Mucosa of descending colon (tissue), 3 donors: ENCODE data around the gene LZTR1. TPM values are rescaled to one million over a fixed set of nuclear protein-coding genes. Genes with fewer than 3 reads are reported as not detected.

Experiments used
- ATAC-seq: fragments of 200-7000 bp; cut with Tn5 transposase; one replicate; pipeline ENCODE4 v1.9.1; 2020; ENCODE audit warnings: mild to moderate bottlenecking, moderate library complexity
- DNase-seq, 3 donors: peaks; one replicate each; pipeline ENCODE4 v3.0.0-alpha.2; 2020
- H3K36me3 ChIP-seq: fragments of 200-600 bp; one replicate; pipeline ENCODE4 v1.8.0; 2021; ENCODE audit warnings: low read depth, mild to moderate bottlenecking
- H3K4me1 ChIP-seq: fragments of 200-600 bp; one replicate; pipeline ENCODE4 v1.8.0; 2021; ENCODE audit warnings: low read depth, mild to moderate bottlenecking
- H3K4me3 ChIP-seq: fragments of 200-600 bp; one replicate; pipeline ENCODE4 v1.8.0; 2021; ENCODE audit warnings: mild to moderate bottlenecking
- H3K9me3 ChIP-seq: fragments of 200-600 bp; one replicate; pipeline ENCODE4 v1.8.0; 2021; ENCODE audit warnings: mild to moderate bottlenecking
- CTCF ChIP-seq: fragments of 200-600 bp; IDR thresholded peaks from one replicate; pipeline ENCODE4 v1.8.0; 2022; ENCODE audit warnings: antibody characterized with exemption, mild to moderate bottlenecking
- intact Hi-C, 2 donors: fragments of 100-400 bp; cut with DNase I in 1 of 2; cut with micrococcal nuclease in 1 of 2; formaldehyde crosslinking; loops; one replicate each; pipeline versions ENCODE4 v1.11.0 to v1.11.1; 2022; cut with DNase I, micrococcal nuclease
- total RNA-seq, 3 donors: library from RNA; stranded (reverse); fragmentation: NEBNext Ultra II Directional in 2 of 3; extraction: Animal tissue kit (Norgen Biotek cat#: 25700) in 2 of 3; gene quantifications; one replicate each; pipeline versions ENCODE4 v1.2.1 to v1.2.4, GENCODE V29; 2021 to 2023
- donor health status: DM: no; HTN: no; CAD: no; lungs with moderate emphysema.
- donor health status: DM: no; HTN: no; CAD: no.
- donor health status: DM: no; HTN: yes; CAD: no.

LZTR1 gene
- total RNA-seq, 3 donors from 2014 or later: 42.9 to 71.3 (median 43.6) TPM

GRCh38 chr22:21025266-21025665 lies 43.2 kb downstream of the LZTR1 start:
- Histone ChIP-seq H3K9me3 (no peaks in the 10 kb centered on the region), H3K4me3 (no peak overlapping the region), H3K36me3 (no peaks in the 10 kb centered on the region), H3K4me1 (no peaks in the 10 kb centered on the region)
- DNase-seq (no peak), ATAC-seq (peak; percentile 41)
- TF ChIP-seq CTCF: no peak
- intact Hi-C loops: no loop called here

- H3K36me3 ChIP-seq: no peaks in the 10 kb centered on the region
- peak; percentile 8 for ATAC-seq
- no peaks in the 10 kb centered on the region for H3K9me3 ChIP-seq
- DNase-seq: no peak
- H3K4me1 ChIP-seq: no peaks in the 10 kb centered on the region
- intact Hi-C loops: no loop called here
- H3K4me3 ChIP-seq: no peak overlapping the region
- no peak for TF ChIP-seq CTCF
Measured at GRCh38 chr22:21025763-21026755, 44.0 kb downstream of the LZTR1 start.

GRCh38 chr22:21026783-21027692 lies 44.9 kb downstream of the LZTR1 start:
- intact Hi-C loops: no loop called here
- no peak overlapping the region for H3K4me3 ChIP-seq
- no peaks in the 10 kb centered on the region for H3K9me3 ChIP-seq
- H3K36me3 ChIP-seq: no peaks in the 10 kb centered on the region
- ATAC-seq: no peak
- TF ChIP-seq CTCF: no peak
- peaks cover 6% of the 10 kb centered on the region for H3K4me1 ChIP-seq
- DNase-seq: no peak

GRCh38 chr22:21028277-21029251 lies 46.5 kb downstream of the LZTR1 start:
- H3K4me1 ChIP-seq: peaks cover 8% of the 10 kb centered on the region
- ATAC-seq (no peak), DNase-seq (no peak)
- no peak overlapping the region for H3K4me3 ChIP-seq
- H3K36me3 ChIP-seq: no peaks in the 10 kb centered on the region
- intact Hi-C loops: no loop called here
- H3K9me3 ChIP-seq: no peaks in the 10 kb centered on the region
- TF ChIP-seq CTCF: no peak
